A673 (cell line): ENCODE results near the gene TBL3. TPM values are rescaled to one million over a fixed set of nuclear protein-coding genes. Genes with fewer than 3 reads are reported as not detected.

Source experiments
- BruUV-seq: library from RNA; stranded (reverse); fragments of 400-500 nt; replicated peaks from 2 replicates; lab custom pipeline; 2021; lab: Mats Ljungman, UMichigan
- CTCF ChIA-PET: fragments of 300-600 bp; sonication (Branson Sonifier 250); formaldehyde crosslinking; loops from one replicate; lab custom pipeline; 2022; ENCODE audit warnings: antibody characterized with exemption; lab: Charles Lee
- POLR2A ChIA-PET: fragments of 300-600 bp; sonication (Branson Sonifier 250); formaldehyde crosslinking; loops from one replicate; lab custom pipeline; 2022; ENCODE audit warnings: antibody characterized with exemption; ENCODE audit not compliant: low non-redundant PET; lab: Charles Lee
- DNase-seq: peaks from one replicate; pipeline ENCODE4 v3.0.0-alpha.2; 2015; ENCODE audit warnings: low spot score
- H3K27ac ChIP-seq: fragments of 200-600 bp; sonication (generic); 2 replicates; pipeline ENCODE4 v1.5.1; 2016; ENCODE audit warnings: mixed run types, low read depth, mild to moderate bottlenecking, mixed read lengths, antibody characterized with exemption, low read length; ENCODE audit not compliant: poor library complexity, severe bottlenecking
- H3K27me3 ChIP-seq: fragments of 200-600 bp; sonication (generic); replicated peaks from 2 replicates; pipeline ENCODE4 v1.6.1; 2017; ENCODE audit warnings: mixed run types, low read depth, mild to moderate bottlenecking, mixed read lengths, antibody characterized with exemption, low read length; ENCODE audit not compliant: insufficient read depth, poor library complexity
- H3K36me3 ChIP-seq: fragments of 200-600 bp; sonication (generic); 2 replicates; pipeline ENCODE4 v1.6.1; 2016; ENCODE audit warnings: mixed run types, mild to moderate bottlenecking, mixed read lengths, antibody characterized with exemption, low read length; ENCODE audit not compliant: insufficient read depth, poor library complexity, severe bottlenecking
- H3K4me1 ChIP-seq: fragments of 200-600 bp; sonication (generic); 2 replicates; pipeline ENCODE4 v1.6.1; 2017; ENCODE audit warnings: mixed run types, mild to moderate bottlenecking, mixed read lengths, antibody characterized with exemption, low read length; ENCODE audit not compliant: insufficient read depth, poor library complexity, severe bottlenecking
- H3K4me3 ChIP-seq: fragments of 200-600 bp; sonication (generic); 2 replicates; pipeline ENCODE4 v1.5.1; 2016; ENCODE audit warnings: low read depth, mixed run types, mild to moderate bottlenecking, mixed read lengths, low read length; ENCODE audit not compliant: poor library complexity, severe bottlenecking
- H3K9me3 ChIP-seq: fragments of 200-600 bp; sonication (generic); 2 replicates; pipeline ENCODE4 v1.6.1; 2016; ENCODE audit warnings: mixed run types, low read depth, mild to moderate bottlenecking, mixed read lengths, antibody characterized with exemption, low read length; ENCODE audit not compliant: poor library complexity, severe bottlenecking
- CTCF ChIP-seq: fragments of 300-800, 200-600 bp; sonication (generic); conservative IDR thresholded peaks from 2 replicates; pipeline ENCODE4 v1.5.1; 2017; ENCODE audit warnings: low read depth, mild to moderate bottlenecking, antibody characterized with exemption, low read length, moderate library complexity, mixed read lengths
- EZH2 ChIP-seq: fragments of 200-600 bp; sonication (generic); IDR thresholded peaks from 2 replicates; pipeline ENCODE4 v1.6.1; 2017; ENCODE audit warnings: borderline replicate concordance, low read depth, mild to moderate bottlenecking, mixed read lengths, antibody characterized with exemption, low read length; ENCODE audit not compliant: poor library complexity, severe bottlenecking
- intact Hi-C: fragments of 100-400 bp; cut with micrococcal nuclease; formaldehyde crosslinking; loops from one replicate; pipeline ENCODE4 v1.10.0; 2022; ENCODE audit not compliant: unreplicated experiment
- total RNA-seq: library from RNA; stranded (reverse); gene quantifications from 2 replicates; pipeline ENCODE4 v1.2.3, GENCODE V29; 2021

The TBL3 gene
- total RNA-seq, 1 experiment from 2014 or later: 58.4 TPM

DNA sequence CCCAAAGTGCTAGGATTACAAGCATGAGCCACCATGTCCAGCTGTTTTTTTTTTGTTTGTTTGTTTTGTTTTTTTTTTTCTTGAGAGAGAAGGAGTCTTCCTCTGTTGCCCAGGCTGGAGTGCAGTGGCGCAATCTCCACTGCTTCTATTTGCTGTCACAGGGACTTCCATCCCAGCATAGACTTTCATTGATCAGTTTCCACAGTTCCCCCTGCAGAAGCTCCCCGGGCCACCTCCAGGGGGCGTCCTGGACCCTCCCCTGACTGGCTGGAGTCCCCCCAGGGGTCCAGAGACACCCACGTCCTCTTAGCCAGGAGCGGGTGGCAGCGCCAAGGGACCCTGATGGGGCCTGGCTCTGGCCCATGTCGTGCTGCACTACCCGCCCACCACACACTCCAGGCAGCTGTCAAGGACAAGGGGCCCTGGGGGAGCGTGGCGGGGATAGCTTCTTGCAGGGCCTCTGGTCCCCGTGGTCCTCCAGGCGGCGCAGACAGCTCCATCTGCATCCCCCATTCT is 44.6 kb downstream of the TBL3 start:
- POLR2A ChIA-PET: no interaction called here
- CTCF ChIA-PET: interaction anchor here (0.5 to 1.4 kb wide), 6 partner anchors 11 to 1018 kb away, joined by 3 to 11 read pairs (median 3); partner anchors contain the start of gene ECI1
- H3K4me1 ChIP-seq: no peaks in the 10 kb centered on the region
- no peaks in the 10 kb centered on the region for H3K27me3 ChIP-seq
- peak; percentile 55 for DNase-seq
- BruUV-seq: no TSS peak
- H3K36me3 ChIP-seq: no peaks in the 10 kb centered on the region
- H3K9me3 ChIP-seq: no peaks in the 10 kb centered on the region
- TF ChIP-seq CTCF: peak; percentile 70
- no peak for TF ChIP-seq EZH2
- intact Hi-C loops: no loop called here
- no peak overlapping the region for H3K27ac ChIP-seq
- H3K4me3 ChIP-seq: no peak overlapping the region

- POLR2A ChIA-PET: interaction anchor here (0.6 to 1.1 kb wide), 2 partner anchors 136 to 244 kb away, joined by 7 to 10 read pairs; partner anchors contain the start of gene TRAF7
Measured at GRCh38 chr16:2019518-2019920, 47.7 kb downstream of the TBL3 start, which contains the start of gene NPW. TSS of gene NPW (plus strand) at chr16:2019785.

More at GRCh38 chr16:2019518-2019920, 47.7 kb downstream of the TBL3 start, which contains the start of gene NPW:
- Histone ChIP-seq H3K4me3 (peak within 1 kb of the TSS; percentile 56), H3K4me1 (peaks cover 14% of the 10 kb centered on the region), H3K9me3 (no peaks in the 10 kb centered on the region), H3K36me3 (no peaks in the 10 kb centered on the region), H3K27me3 (no peaks in the 10 kb centered on the region), H3K27ac (peak within 1 kb of the TSS; percentile 52)
- TF ChIP-seq EZH2 (no peak), CTCF (no peak)
- CTCF ChIA-PET: interaction anchor here (1.0 kb wide), 1 partner anchor 8 kb away, joined by 4 read pairs; no protein-coding TSS in a partner anchor
- DNase-seq: peak; percentile 70
- BruUV-seq: no TSS peak
- intact Hi-C loops: no loop called here
